Stromal cell of bone marrow (primary cell): ENCODE results near the gene SEC11A.
"Not testable (repeated sequence)": the region's sequence is repeated elsewhere in the genome, so short reads cannot be mapped to it uniquely, and the experiment has no call there.

Experiments
- DNase-seq: peaks from one replicate; pipeline ENCODE4 v3.0.0-alpha.2; 2012; ENCODE audit warnings: low read depth

SEC11A gene

GRCh38 chr15:84737005-84737404 lies 21.1 kb upstream of the SEC11A start:
- DNase-seq: no peak

GRCh38 chr15:84736375-84736774 lies 20.4 kb upstream of the SEC11A start:
- DNase-seq: no peak

- DNase-seq: not testable (repeated sequence)
These were observed 19.6 kb upstream of the SEC11A start for GRCh38 chr15:84735480-84736061.

- DNase-seq: no peak
These were observed 19.0 kb upstream of the SEC11A start for GRCh38 chr15:84734794-84735479.

- peak; percentile 92 for DNase-seq
These were observed 15.8 kb upstream of the SEC11A start for GRCh38 chr15:84731774-84732173.

GRCh38 chr15:84727429-84727828 lies 11.5 kb upstream of the SEC11A start:
- DNase-seq: no peak

GRCh38 chr15:84725001-84725491 lies 9.1 kb upstream of the SEC11A start:
- no peak for DNase-seq

- no peak for DNase-seq
These were observed 6.7 kb upstream of the SEC11A start for GRCh38 chr15:84722628-84723027.

GRCh38 chr15:84721371-84721770 lies 5.4 kb upstream of the SEC11A start:
- DNase-seq: no peak

- DNase-seq: no peak
These were observed 401 bp downstream of the SEC11A start for GRCh38 chr15:84715441-84716035.

GRCh38 chr15:84714821-84715220 lies 1.1 kb downstream of the SEC11A start:
- no peak for DNase-seq

- DNase-seq: no peak
These were observed 1.6 kb downstream of the SEC11A start for GRCh38 chr15:84714372-84714771.

- no peak for DNase-seq
These were observed 12.1 kb downstream of the SEC11A start for GRCh38 chr15:84703808-84704207.

GRCh38 chr15:84702961-84703482 lies 12.9 kb downstream of the SEC11A start:
- peak; percentile 40 for DNase-seq

- no peak for DNase-seq
These were observed 16.3 kb downstream of the SEC11A start for GRCh38 chr15:84699538-84700191.

- DNase-seq: no peak
These were observed 18.5 kb downstream of the SEC11A start for GRCh38 chr15:84697236-84697990.

GRCh38 chr15:84696757-84697156 lies 19.2 kb downstream of the SEC11A start:
- no peak for DNase-seq

GRCh38 chr15:84690342-84690741 lies 25.6 kb downstream of the SEC11A start:
- DNase-seq: no peak

GRCh38 chr15:84689858-84690257 lies 26.1 kb downstream of the SEC11A start:
- DNase-seq: no peak

GRCh38 chr15:84686446-84686845 lies 29.5 kb downstream of the SEC11A start:
- not testable (repeated sequence) for DNase-seq

GRCh38 chr15:84685304-84685703 lies 30.6 kb downstream of the SEC11A start:
- DNase-seq: peak; percentile 87

GRCh38 chr15:84684092-84684491 lies 31.8 kb downstream of the SEC11A start:
- DNase-seq: peak; percentile 65
